ENCODE results near the gene PRKCE.

- no peak for TF ChIP-seq CTCF (IDR thresholded peaks at IDR 0.05)
- no peak for TF ChIP-seq POLR2A (IDR thresholded peaks at IDR 0.05)
These were observed 397.2 kb downstream of the PRKCE start for GRCh38 chr2:46048693-46049092.

Measured in body of pancreas (tissue), 4 donors.